Fibroblast of mammary gland (primary cell): ENCODE results near the gene SMCO3.

Experiments
- DNase-seq: peaks from one replicate; pipeline ENCODE4 v3.0.0-alpha.2; 2010; ENCODE audit warnings: low read depth
- H3K4me3 ChIP-seq: 2 replicates; pipeline ENCODE4 v1.5.1; 2011; ENCODE audit warnings: low read depth, mild to moderate bottlenecking, low read length, moderate library complexity; ENCODE audit not compliant: control insufficient read depth
- CTCF ChIP-seq: conservative IDR thresholded peaks from 2 replicates; pipeline ENCODE4 v1.5.1; 2011; ENCODE audit warnings: low read depth, low read length, inconsistent platforms; ENCODE audit not compliant: control insufficient read depth, insufficient read depth

The SMCO3 gene

GRCh38 chr12:14824012-14824634, 10.1 kb upstream of the SMCO3 start:
- no peak overlapping the region for H3K4me3 ChIP-seq
- peak; percentile 37 for DNase-seq
- TF ChIP-seq CTCF: no peak

GRCh38 chr12:14811486-14811885, 2.5 kb downstream of the SMCO3 start:
- no peak for TF ChIP-seq CTCF

GRCh38 chr12:14810953-14811483, 3.0 kb downstream of the SMCO3 start:
- H3K4me3 ChIP-seq: no peak overlapping the region
- DNase-seq: no peak
- peak; percentile 49 for TF ChIP-seq CTCF

More at GRCh38 chr12:14811486-14811885, 2.5 kb downstream of the SMCO3 start:
- no peak for DNase-seq
- no peak overlapping the region for H3K4me3 ChIP-seq

GRCh38 chr12:14810167-14810952, 3.6 kb downstream of the SMCO3 start:
- no peak for DNase-seq
- no peak overlapping the region for H3K4me3 ChIP-seq
- TF ChIP-seq CTCF: no peak

GRCh38 chr12:14803830-14804160, 10.2 kb downstream of the SMCO3 start:
- no peak for TF ChIP-seq CTCF
- H3K4me3 ChIP-seq: peak overlapping the region; percentile 89
- DNase-seq: no peak

GRCh38 chr12:14803011-14803829, 10.8 kb downstream of the SMCO3 start, which contains the start of the genes C12orf60 and WBP11:
C12orf60 (plus strand) TSS chr12:14803670; CDS start chr12:14822936, 19,266 bp downstream.
WBP11 (minus strand) TSS chr12:14803478; CDS start chr12:14801383, 2,095 bp downstream.
- peak; percentile 99 for DNase-seq
- H3K4me3 ChIP-seq: peak within 1 kb of the TSS; percentile 89
- TF ChIP-seq CTCF: no peak
